OCI-LY3 (cell line): ENCODE measurements around the gene DNM3.

Experiments used
- H2AFZ ChIP-seq: fragments of 200-600, 300-600 bp; shearing (Covaris generic); 2 replicates; pipeline ENCODE4 v1.6.0; 2014; ENCODE audit warnings: antibody characterized with exemption, low read depth, low read length
- H3K27ac ChIP-seq: fragments of 200-600, 300-600 bp; sonication (generic); 2 replicates; pipeline ENCODE4 v1.5.1; 2014; ENCODE audit warnings: mild to moderate bottlenecking, low read length, moderate library complexity, mixed read lengths
- H3K27me3 ChIP-seq: fragments of 200-600, 300-600 bp; sonication (generic); 2 replicates; pipeline ENCODE4 v1.6.1; 2014; ENCODE audit warnings: low read depth, low read length, mixed read lengths
- H3K36me3 ChIP-seq: fragments of 200-600, 300-600 bp; sonication (generic); replicated peaks from 2 replicates; pipeline ENCODE3; 2014; ENCODE audit warnings: low read depth, low read length, mixed read lengths
- H3K4me1 ChIP-seq: fragments of 300-600, 200-600 bp; sonication (generic); 2 replicates; pipeline ENCODE4 v1.6.1; 2014; ENCODE audit warnings: low read length, mixed read lengths
- H3K4me2 ChIP-seq: fragments of 200-600, 300-600 bp; sonication (generic); 2 replicates; pipeline ENCODE4 v1.6.1; 2014; ENCODE audit warnings: low read length, mixed read lengths
- H3K4me3 ChIP-seq: fragments of 300-600, 200-600 bp; sonication (generic); 2 replicates; pipeline ENCODE4 v1.5.1; 2014; ENCODE audit warnings: antibody characterized with exemption, mild to moderate bottlenecking, low read length, moderate library complexity
- H3K79me2 ChIP-seq: fragments of 300-600, 200-600 bp; shearing (Covaris generic); 2 replicates; pipeline ENCODE4 v1.6.1; 2014; ENCODE audit warnings: mild to moderate bottlenecking, low read length, mixed read lengths
- H3K9ac ChIP-seq: fragments of 300-600, 200-600 bp; shearing (Covaris generic); 2 replicates; pipeline ENCODE4 v1.6.0; 2014; ENCODE audit warnings: mild to moderate bottlenecking, low read length, moderate library complexity
- H3K9me3 ChIP-seq: fragments of 200-600, 300-600 bp; shearing (Covaris generic); 2 replicates; pipeline ENCODE4 v1.6.1; 2014; ENCODE audit warnings: low read length, mixed read lengths; ENCODE audit not compliant: insufficient read depth
- H4K20me1 ChIP-seq: fragments of 200-600, 300-600 bp; sonication (generic); 2 replicates; pipeline ENCODE4 v1.6.1; 2016; ENCODE audit warnings: low read length, mixed read lengths; ENCODE audit not compliant: insufficient read depth
- EZH2phosphoT487 ChIP-seq: fragments of 200-600 bp; shearing (Covaris generic); IDR thresholded peaks from 2 replicates; pipeline ENCODE4 v1.6.1; 2018; ENCODE audit warnings: antibody characterized with exemption, mixed run types, low read depth
- TF ChIP-seq, protein P1 (sequence below): fragments of 200-600, 300-600 bp; sonication (generic); IDR thresholded peaks from 2 replicates; pipeline ENCODE4 v1.5.1; 2014; ENCODE audit warnings: antibody characterized with exemption, low read length, low read depth

DNM3 gene

GRCh38 chr1:171963762-171964161 is 122.5 kb downstream of the DNM3 start:
- Histone ChIP-seq H3K4me1 (peaks cover 23% of the 10 kb centered on the region), H3K9me3 (no peaks in the 10 kb centered on the region; the same call in none of the 2 replicates), H2AFZ (no peak overlapping the region), H3K4me2 (no peak overlapping the region), H4K20me1 (no peaks in the 10 kb centered on the region), H3K27ac (no peak overlapping the region), H3K4me3 (no peak overlapping the region), H3K9ac (no peak overlapping the region), H3K79me2 (no peaks in the 10 kb centered on the region), H3K36me3 (peaks cover 6% of the 10 kb centered on the region), H3K27me3 (no peaks in the 10 kb centered on the region)
- TF ChIP-seq EZH2phosphoT487 = no peak
- TF ChIP-seq, protein P1, sequence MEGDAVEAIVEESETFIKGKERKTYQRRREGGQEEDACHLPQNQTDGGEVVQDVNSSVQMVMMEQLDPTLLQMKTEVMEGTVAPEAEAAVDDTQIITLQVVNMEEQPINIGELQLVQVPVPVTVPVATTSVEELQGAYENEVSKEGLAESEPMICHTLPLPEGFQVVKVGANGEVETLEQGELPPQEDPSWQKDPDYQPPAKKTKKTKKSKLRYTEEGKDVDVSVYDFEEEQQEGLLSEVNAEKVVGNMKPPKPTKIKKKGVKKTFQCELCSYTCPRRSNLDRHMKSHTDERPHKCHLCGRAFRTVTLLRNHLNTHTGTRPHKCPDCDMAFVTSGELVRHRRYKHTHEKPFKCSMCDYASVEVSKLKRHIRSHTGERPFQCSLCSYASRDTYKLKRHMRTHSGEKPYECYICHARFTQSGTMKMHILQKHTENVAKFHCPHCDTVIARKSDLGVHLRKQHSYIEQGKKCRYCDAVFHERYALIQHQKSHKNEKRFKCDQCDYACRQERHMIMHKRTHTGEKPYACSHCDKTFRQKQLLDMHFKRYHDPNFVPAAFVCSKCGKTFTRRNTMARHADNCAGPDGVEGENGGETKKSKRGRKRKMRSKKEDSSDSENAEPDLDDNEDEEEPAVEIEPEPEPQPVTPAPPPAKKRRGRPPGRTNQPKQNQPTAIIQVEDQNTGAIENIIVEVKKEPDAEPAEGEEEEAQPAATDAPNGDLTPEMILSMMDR = no peak

- no peak overlapping the region for H2AFZ ChIP-seq
- peaks cover 6% of the 10 kb centered on the region for H3K36me3 ChIP-seq
- H3K4me1 ChIP-seq = peaks cover 18% of the 10 kb centered on the region
- no peak overlapping the region for H3K27ac ChIP-seq
- H3K79me2 ChIP-seq = no peaks in the 10 kb centered on the region
- H3K27me3 ChIP-seq = no peaks in the 10 kb centered on the region
- H3K9ac ChIP-seq = no peak overlapping the region
- TF ChIP-seq, protein P1 = no peak
- TF ChIP-seq EZH2phosphoT487 = no peak
- no peak overlapping the region for H3K4me2 ChIP-seq
- H3K4me3 ChIP-seq = no peak overlapping the region
- no peaks in the 10 kb centered on the region for H4K20me1 ChIP-seq
- no peaks in the 10 kb centered on the region; the same call in none of the 2 replicates for H3K9me3 ChIP-seq
These were observed 124.5 kb downstream of the DNM3 start for GRCh38 chr1:171965777-171966176.

- H3K9me3 ChIP-seq = no peaks in the 10 kb centered on the region; the same call in 1 of the 2 replicates
- no peak overlapping the region for H3K9ac ChIP-seq
- TF ChIP-seq EZH2phosphoT487 = no peak
- TF ChIP-seq, protein P1 = no peak
- no peak overlapping the region for H3K4me3 ChIP-seq
- H4K20me1 ChIP-seq = no peaks in the 10 kb centered on the region
- no peak overlapping the region for H3K27ac ChIP-seq
- no peaks in the 10 kb centered on the region for H3K27me3 ChIP-seq
- no peak overlapping the region for H3K4me2 ChIP-seq
- H3K36me3 ChIP-seq = peaks cover 4% of the 10 kb centered on the region
- no peak overlapping the region for H2AFZ ChIP-seq
- no peaks in the 10 kb centered on the region for H3K79me2 ChIP-seq
- H3K4me1 ChIP-seq = peaks cover 11% of the 10 kb centered on the region
These were observed 125.3 kb downstream of the DNM3 start for GRCh38 chr1:171966426-171967220.

DNA sequence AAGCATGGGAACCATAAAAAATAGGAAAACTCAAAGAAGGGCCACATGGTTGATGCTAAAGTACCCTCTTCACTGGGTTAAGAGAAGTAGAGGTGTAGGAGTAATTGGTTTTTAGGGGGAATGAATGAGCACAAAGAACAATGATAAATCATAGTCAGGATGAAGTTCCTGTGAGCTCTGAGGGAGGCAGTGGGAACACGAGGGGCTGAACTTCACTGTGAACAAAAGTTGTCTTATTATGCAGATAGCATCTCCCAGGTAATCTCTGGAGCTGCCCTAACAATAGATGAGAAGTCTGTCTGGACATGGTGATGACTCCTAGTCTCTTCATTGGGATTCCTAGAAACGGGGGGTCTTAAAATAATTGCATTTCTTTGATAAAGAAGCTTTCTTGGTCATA is 127.9 kb downstream of the DNM3 start:
- H3K79me2 ChIP-seq = no peaks in the 10 kb centered on the region
- H3K4me3 ChIP-seq = no peak overlapping the region
- no peak overlapping the region for H3K9ac ChIP-seq
- TF ChIP-seq, protein P1 = no peak
- TF ChIP-seq EZH2phosphoT487 = no peak
- 0 out of 2 replicates have a peak, but pooled peaks cover 5% of the 10 kb centered on the region for H3K27me3 ChIP-seq
- H3K36me3 ChIP-seq = no peaks in the 10 kb centered on the region
- H4K20me1 ChIP-seq = no peaks in the 10 kb centered on the region
- H3K4me2 ChIP-seq = no peak overlapping the region
- H3K9me3 ChIP-seq = no peaks in the 10 kb centered on the region
- no peak overlapping the region for H2AFZ ChIP-seq
- no peaks in the 10 kb centered on the region for H3K4me1 ChIP-seq
- H3K27ac ChIP-seq = no peak overlapping the region
